H9 (cell line): ENCODE results near the gene LETMD1. TPM values are rescaled to one million over a fixed set of nuclear protein-coding genes. Genes with fewer than 3 reads are reported as not detected.

Source experiments
- DNase-seq: peaks from one replicate; pipeline ENCODE4 v3.0.0-alpha.2; 2017
- H2AFZ ChIP-seq: one replicate; pipeline ENCODE4 v1.6.1; 2013; ENCODE audit warnings: mild to moderate bottlenecking, low read length, control low read depth, moderate library complexity
- H2AK5ac ChIP-seq: 2 replicates; pipeline ENCODE4 v1.6.1; 2013; ENCODE audit warnings: low read length, control low read depth, mixed read lengths; ENCODE audit not compliant: insufficient read length
- H2BK120ac ChIP-seq: one replicate; pipeline ENCODE4 v1.6.1; 2013; ENCODE audit warnings: low read depth, mild to moderate bottlenecking, low read length, control low read depth, inconsistent platforms; ENCODE audit not compliant: poor library complexity, severe bottlenecking
- H2BK12ac ChIP-seq: 2 replicates; pipeline ENCODE4 v1.6.1; 2013; ENCODE audit warnings: low read length, control low read depth, mixed read lengths, low read depth; ENCODE audit not compliant: insufficient read length
- H2BK15ac ChIP-seq: 2 replicates; pipeline ENCODE4 v1.6.1; 2013; ENCODE audit warnings: low read depth, low read length, control low read depth
- H2BK20ac ChIP-seq: one replicate; pipeline ENCODE4 v1.6.1; 2013; ENCODE audit warnings: low read depth, mild to moderate bottlenecking, low read length, control low read depth, inconsistent platforms; ENCODE audit not compliant: poor library complexity, severe bottlenecking
- H2BK5ac ChIP-seq: 2 replicates; pipeline ENCODE4 v1.6.1; 2013; ENCODE audit warnings: low read length, control low read depth, mixed read lengths; ENCODE audit not compliant: insufficient read length
- H3K14ac ChIP-seq: 2 replicates; pipeline ENCODE4 v1.6.1; 2013; ENCODE audit warnings: low read length, control low read depth; ENCODE audit not compliant: insufficient read depth
- H3K18ac ChIP-seq: 2 replicates; pipeline ENCODE4 v1.6.1; 2013; ENCODE audit warnings: low read depth, mild to moderate bottlenecking, mixed read lengths, low read length, control low read depth; ENCODE audit not compliant: insufficient read length
- H3K23ac ChIP-seq: 2 replicates; pipeline ENCODE4 v1.6.1; 2013; ENCODE audit warnings: low read length, control low read depth, mixed read lengths, low read depth; ENCODE audit not compliant: insufficient read length
- H3K23me2 ChIP-seq: 2 replicates; pipeline ENCODE4 v1.6.1; 2013; ENCODE audit warnings: low read depth, mild to moderate bottlenecking, mixed read lengths, low read length, control low read depth; ENCODE audit not compliant: insufficient read length, poor library complexity, severe bottlenecking
- H3K27ac ChIP-seq: 2 replicates; pipeline ENCODE4 v1.5.1; 2013; ENCODE audit warnings: low read length, control low read depth, mixed read lengths, low read depth; ENCODE audit not compliant: insufficient read length
- H3K27me3 ChIP-seq: 2 replicates; pipeline ENCODE4 v1.6.1; 2013; ENCODE audit warnings: low read length, control low read depth, inconsistent platforms; ENCODE audit not compliant: insufficient read depth
- H3K4ac ChIP-seq: 2 replicates; pipeline ENCODE4 v1.6.1; 2013; ENCODE audit warnings: low read depth, mild to moderate bottlenecking, control low read depth, inconsistent platforms, low read length, moderate library complexity
- H3K4me1 ChIP-seq: 2 replicates; pipeline ENCODE4 v1.6.1; 2013; ENCODE audit warnings: low read length, control low read depth, inconsistent platforms; ENCODE audit not compliant: insufficient read depth
- H3K4me2 ChIP-seq: 2 replicates; pipeline ENCODE4 v1.6.1; 2013; ENCODE audit warnings: low read length, control low read depth, mixed read lengths; ENCODE audit not compliant: insufficient read length, insufficient read depth
- H3K56ac ChIP-seq: 2 replicates; pipeline ENCODE4 v1.6.1; 2013; ENCODE audit warnings: low read depth, mild to moderate bottlenecking, mixed read lengths, low read length, control low read depth; ENCODE audit not compliant: insufficient read length
- H3K79me1 ChIP-seq: 2 replicates; pipeline ENCODE4 v1.6.1; 2013; ENCODE audit warnings: low read depth, mild to moderate bottlenecking, moderate library complexity, low read length, control low read depth, inconsistent platforms; ENCODE audit not compliant: insufficient read depth, poor library complexity, severe bottlenecking
- H3K79me2 ChIP-seq: 2 replicates; pipeline ENCODE4 v1.6.1; 2013; ENCODE audit warnings: low read length, control low read depth, inconsistent platforms; ENCODE audit not compliant: insufficient read depth
- H3K9ac ChIP-seq: 2 replicates; pipeline ENCODE4 v1.6.1; 2013; ENCODE audit warnings: low read length, control low read depth, mixed read lengths; ENCODE audit not compliant: insufficient read length; ENCODE audit errors: extremely low read depth
- H3K9me3 ChIP-seq: one replicate; pipeline ENCODE4 v1.6.1; 2013; ENCODE audit warnings: low read depth, low read length, inconsistent platforms; ENCODE audit not compliant: control insufficient read depth
- H3T11ph ChIP-seq: one replicate; pipeline ENCODE4 v1.6.1; 2013; ENCODE audit warnings: mild to moderate bottlenecking, low read length, control low read depth, inconsistent platforms
- H4K20me1 ChIP-seq: one replicate; pipeline ENCODE4 v1.6.1; 2013; ENCODE audit not compliant: control insufficient read depth, insufficient read length, insufficient read depth
- H4K5ac ChIP-seq: 2 replicates; pipeline ENCODE4 v1.6.1; 2013; ENCODE audit warnings: low read depth, mild to moderate bottlenecking, mixed read lengths, low read length, control low read depth; ENCODE audit not compliant: insufficient read length
- H4K8ac ChIP-seq: replicated peaks from 2 replicates; pipeline ENCODE4 v1.6.1; 2013; ENCODE audit warnings: low read length, control low read depth, mixed read lengths, low read depth; ENCODE audit not compliant: insufficient read length
- H4K91ac ChIP-seq: 2 replicates; pipeline ENCODE4 v1.6.1; 2013; ENCODE audit warnings: low read depth, mild to moderate bottlenecking, moderate library complexity, mixed read lengths, low read length, control low read depth; ENCODE audit not compliant: insufficient read length
- H3K27ac Mint-ChIP-seq, 3 experiments: 2 replicates in 2 of 3; 3 replicates in 1 of 3; pipeline ENCODE4 v1.8.0; 2020 to 2021; ENCODE audit warnings: mixed read lengths in 3 of 3, mild to moderate bottlenecking in 1 of 3, moderate library complexity in 1 of 3
- H3K27me3 Mint-ChIP-seq: 2 replicates; pipeline ENCODE4 v1.8.0; 2021; ENCODE audit warnings: low read depth, mild to moderate bottlenecking, moderate library complexity, mixed read lengths
- H3K36me3 Mint-ChIP-seq, 3 experiments: 2 replicates in 2 of 3; 3 replicates in 1 of 3; pipeline ENCODE4 v1.8.0; 2020 to 2021; ENCODE audit warnings: low read depth in 3 of 3, mixed read lengths in 3 of 3; ENCODE audit not compliant: insufficient read depth in 1 of 3
- H3K4me1 Mint-ChIP-seq, 2 experiments: 2 replicates each; pipeline ENCODE4 v1.8.0; 2020; ENCODE audit warnings: mixed read lengths in 2 of 2
- H3K4me3 Mint-ChIP-seq, 2 experiments: 2 replicates in 1 of 2; 3 replicates in 1 of 2; pipeline ENCODE4 v1.8.0; 2020 to 2021; ENCODE audit warnings: mild to moderate bottlenecking in 2 of 2, mixed read lengths in 2 of 2, moderate library complexity in 1 of 2
- H3K9me3 Mint-ChIP-seq, 2 experiments: 2 replicates in 1 of 2; 3 replicates in 1 of 2; pipeline ENCODE4 v1.8.0; 2020; ENCODE audit warnings: mild to moderate bottlenecking in 2 of 2, mixed read lengths in 2 of 2, moderate library complexity in 1 of 2
- CTCF ChIP-seq: fragments of 200-600 bp; sonication (generic); conservative IDR thresholded peaks from 3 replicates; pipeline ENCODE4 v1.8.0; 2021; ENCODE audit warnings: antibody characterized with exemption, mild to moderate bottlenecking
- WGBS: extraction: QIAGEN DNeasy Blood & Tissue Kit; methylation state at CpG from one replicate; pipeline ENCODE4 v1.1.7; 2013; ENCODE audit warnings: missing lambda C conversion rate, low lambda C conversion rate, mixed read lengths; ENCODE audit not compliant: insufficient read length; ENCODE audit errors: extremely low coverage; 5-methylcytosine and 5-hydroxymethylcytosine counted together
- total RNA-seq: library from RNA; stranded (reverse); gene quantifications from 2 replicates; pipeline ENCODE4 v1.2.1, GENCODE V29; 2021

LETMD1 gene
- total RNA-seq, 1 experiment from 2014 or later, result 34.9 TPM

- no peak overlapping the region for H2AK5ac ChIP-seq
- H3K4me1 Mint-ChIP-seq, result no peaks in the 10 kb centered on the region
- H3K14ac ChIP-seq, result no peak overlapping the region
- no peak overlapping the region for H3K4ac ChIP-seq
- no peak overlapping the region for H3K27ac Mint-ChIP-seq
- H3K18ac ChIP-seq, result no peak overlapping the region
- no peak overlapping the region for H2BK20ac ChIP-seq
- H4K5ac ChIP-seq, result no peak overlapping the region
- DNase-seq, result no peak
- H4K91ac ChIP-seq, result no peak overlapping the region
- H3K9me3 ChIP-seq, result no peaks in the 10 kb centered on the region
- no peak overlapping the region for H2BK120ac ChIP-seq
- H3K79me1 ChIP-seq, result no peaks in the 10 kb centered on the region
- no peaks in the 10 kb centered on the region for H3K27me3 ChIP-seq
- no peak overlapping the region for H3K23ac ChIP-seq
- no peaks in the 10 kb centered on the region for H3K4me1 ChIP-seq
- no peak overlapping the region for H3T11ph ChIP-seq
- no peak overlapping the region for H2BK15ac ChIP-seq
- H3K4me2 ChIP-seq, result no peak overlapping the region
- no peaks in the 10 kb centered on the region for H3K23me2 ChIP-seq
- no peak overlapping the region for H2BK12ac ChIP-seq
- H4K8ac ChIP-seq, result no peak overlapping the region
- no peaks in the 10 kb centered on the region for H3K79me2 ChIP-seq
- no peak overlapping the region for H2AFZ ChIP-seq
- no peaks in the 10 kb centered on the region for H4K20me1 ChIP-seq
- TF ChIP-seq CTCF, result no peak
- H3K27me3 Mint-ChIP-seq, result no peaks in the 10 kb centered on the region
- H3K36me3 Mint-ChIP-seq, result peaks cover 35 to 61% (median 52%) of the 10 kb centered on the region in 3 experiments; a peak in 6 of 7 replicates
- no peak overlapping the region for H3K4me3 Mint-ChIP-seq
- no peak overlapping the region for H3K27ac ChIP-seq
- no CpG with 5 or more reads among the region's 4 CpGs for WGBS
- no peak overlapping the region for H2BK5ac ChIP-seq
- no peak overlapping the region for H3K56ac ChIP-seq
- H3K9me3 Mint-ChIP-seq, result no peaks in the 10 kb centered on the region
- no peak overlapping the region for H3K9ac ChIP-seq
These were observed 49.0 kb upstream of the LETMD1 start for GRCh38 chr12:50999093-50999492.
